ENCODE data around the gene PDZD2. TPM values are rescaled to one million over a fixed set of nuclear protein-coding genes. Genes with fewer than 3 reads are reported as not detected.

Gene PDZD2
- polyA plus RNA-seq, 1 donor from 2014 or later: 3.1 TPM

DNA sequence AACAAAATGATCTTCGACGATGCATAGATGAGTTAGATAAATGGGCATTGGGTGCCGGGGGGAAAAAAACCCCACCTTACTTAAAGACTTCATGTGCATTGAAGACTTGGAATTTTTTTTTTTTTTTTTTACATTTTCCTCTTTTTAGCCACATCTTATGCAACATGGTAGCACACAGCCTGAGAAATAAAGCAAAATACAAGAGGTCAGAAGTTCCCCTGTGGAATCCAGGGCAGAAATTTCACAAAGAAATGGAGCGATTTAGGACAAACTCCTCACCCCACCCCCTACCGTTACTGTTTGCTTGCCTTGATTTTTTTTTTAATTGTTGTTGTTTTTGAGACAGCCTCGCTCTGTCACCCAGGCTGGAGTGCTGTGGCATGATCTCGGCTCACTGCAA, 382.0 kb downstream of the PDZD2 start:
- Histone ChIP-seq H3K4me3 (ENCODE audit: low read length) (no peak overlapping the region), H3K4me2 (ENCODE audit: low read length) (no peak overlapping the region), H3K36me3 (ENCODE audit: insufficient read depth, low read length) (no peaks in the 10 kb centered on the region), H3K79me2 (replicated peaks; ENCODE audit: insufficient read depth, low read length) (no peaks in the 10 kb centered on the region), H4K20me1 (ENCODE audit: insufficient read depth) (no peaks in the 10 kb centered on the region), H3K27me3 (ENCODE audit: insufficient read depth, low read depth, low read length) (no peaks in the 10 kb centered on the region), H3K9me2 (ENCODE audit: insufficient read depth, low read length) (no peaks in the 10 kb centered on the region), H3K9me3 (ENCODE audit: low read length) (no peaks in the 10 kb centered on the region), H3F3A (ENCODE audit: insufficient read depth, low read length, poor library complexity, severe bottlenecking) (no peaks in the 10 kb centered on the region), H2AFZ (ENCODE audit: low read depth, low read length) (no peak overlapping the region), H3K27ac (ENCODE audit: low read length) (no peak overlapping the region), H3K9ac (ENCODE audit: low read length) (no peak overlapping the region)
- TF ChIP-seq TAF1 (IDR thresholded peaks at IDR 0.05; ENCODE audit: low read depth): no peak
- no peak for TF ChIP-seq POLR2AphosphoS5 (IDR thresholded peaks at IDR 0.05)
- TF ChIP-seq SMC3 (conservative IDR thresholded peaks at IDR 0.05; ENCODE audit: poor library complexity): no peak
- TF ChIP-seq EP300 (conservative IDR thresholded peaks at IDR 0.05; ENCODE audit: poor library complexity, severe bottlenecking): no peak

GRCh38 chr5:32021771-32022170, 382.8 kb downstream of the PDZD2 start:
- Histone ChIP-seq H3K27ac (ENCODE audit: low read length) (no peak overlapping the region), H3K4me3 (ENCODE audit: low read length) (no peak overlapping the region)

More at GRCh38 chr5:32021771-32022170, 382.8 kb downstream of the PDZD2 start:
- H3K27me3 ChIP-seq (ENCODE audit: insufficient read depth, low read depth, low read length): no peaks in the 10 kb centered on the region
- H3K9me2 ChIP-seq (ENCODE audit: insufficient read depth, low read length): no peaks in the 10 kb centered on the region
- H3K9me3 ChIP-seq (ENCODE audit: low read length): no peaks in the 10 kb centered on the region
- TF ChIP-seq POLR2AphosphoS5 (IDR thresholded peaks at IDR 0.05) (no peak), TAF1 (IDR thresholded peaks at IDR 0.05; ENCODE audit: low read depth) (no peak), RAD21 (conservative IDR thresholded peaks at IDR 0.05) (no peak)
- TF ChIP-seq, protein P1, sequence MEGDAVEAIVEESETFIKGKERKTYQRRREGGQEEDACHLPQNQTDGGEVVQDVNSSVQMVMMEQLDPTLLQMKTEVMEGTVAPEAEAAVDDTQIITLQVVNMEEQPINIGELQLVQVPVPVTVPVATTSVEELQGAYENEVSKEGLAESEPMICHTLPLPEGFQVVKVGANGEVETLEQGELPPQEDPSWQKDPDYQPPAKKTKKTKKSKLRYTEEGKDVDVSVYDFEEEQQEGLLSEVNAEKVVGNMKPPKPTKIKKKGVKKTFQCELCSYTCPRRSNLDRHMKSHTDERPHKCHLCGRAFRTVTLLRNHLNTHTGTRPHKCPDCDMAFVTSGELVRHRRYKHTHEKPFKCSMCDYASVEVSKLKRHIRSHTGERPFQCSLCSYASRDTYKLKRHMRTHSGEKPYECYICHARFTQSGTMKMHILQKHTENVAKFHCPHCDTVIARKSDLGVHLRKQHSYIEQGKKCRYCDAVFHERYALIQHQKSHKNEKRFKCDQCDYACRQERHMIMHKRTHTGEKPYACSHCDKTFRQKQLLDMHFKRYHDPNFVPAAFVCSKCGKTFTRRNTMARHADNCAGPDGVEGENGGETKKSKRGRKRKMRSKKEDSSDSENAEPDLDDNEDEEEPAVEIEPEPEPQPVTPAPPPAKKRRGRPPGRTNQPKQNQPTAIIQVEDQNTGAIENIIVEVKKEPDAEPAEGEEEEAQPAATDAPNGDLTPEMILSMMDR (IDR thresholded peaks at IDR 0.05; ENCODE audit: poor library complexity, severe bottlenecking): no peak
- TF ChIP-seq, protein P2, sequence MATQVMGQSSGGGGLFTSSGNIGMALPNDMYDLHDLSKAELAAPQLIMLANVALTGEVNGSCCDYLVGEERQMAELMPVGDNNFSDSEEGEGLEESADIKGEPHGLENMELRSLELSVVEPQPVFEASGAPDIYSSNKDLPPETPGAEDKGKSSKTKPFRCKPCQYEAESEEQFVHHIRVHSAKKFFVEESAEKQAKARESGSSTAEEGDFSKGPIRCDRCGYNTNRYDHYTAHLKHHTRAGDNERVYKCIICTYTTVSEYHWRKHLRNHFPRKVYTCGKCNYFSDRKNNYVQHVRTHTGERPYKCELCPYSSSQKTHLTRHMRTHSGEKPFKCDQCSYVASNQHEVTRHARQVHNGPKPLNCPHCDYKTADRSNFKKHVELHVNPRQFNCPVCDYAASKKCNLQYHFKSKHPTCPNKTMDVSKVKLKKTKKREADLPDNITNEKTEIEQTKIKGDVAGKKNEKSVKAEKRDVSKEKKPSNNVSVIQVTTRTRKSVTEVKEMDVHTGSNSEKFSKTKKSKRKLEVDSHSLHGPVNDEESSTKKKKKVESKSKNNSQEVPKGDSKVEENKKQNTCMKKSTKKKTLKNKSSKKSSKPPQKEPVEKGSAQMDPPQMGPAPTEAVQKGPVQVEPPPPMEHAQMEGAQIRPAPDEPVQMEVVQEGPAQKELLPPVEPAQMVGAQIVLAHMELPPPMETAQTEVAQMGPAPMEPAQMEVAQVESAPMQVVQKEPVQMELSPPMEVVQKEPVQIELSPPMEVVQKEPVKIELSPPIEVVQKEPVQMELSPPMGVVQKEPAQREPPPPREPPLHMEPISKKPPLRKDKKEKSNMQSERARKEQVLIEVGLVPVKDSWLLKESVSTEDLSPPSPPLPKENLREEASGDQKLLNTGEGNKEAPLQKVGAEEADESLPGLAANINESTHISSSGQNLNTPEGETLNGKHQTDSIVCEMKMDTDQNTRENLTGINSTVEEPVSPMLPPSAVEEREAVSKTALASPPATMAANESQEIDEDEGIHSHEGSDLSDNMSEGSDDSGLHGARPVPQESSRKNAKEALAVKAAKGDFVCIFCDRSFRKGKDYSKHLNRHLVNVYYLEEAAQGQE (IDR thresholded peaks at IDR 0.05; ENCODE audit: borderline replicate concordance): no peak
- no peaks in the 10 kb centered on the region for H4K20me1 ChIP-seq (ENCODE audit: insufficient read depth)
- H2AFZ ChIP-seq (ENCODE audit: low read depth, low read length): no peak overlapping the region
- no peaks in the 10 kb centered on the region for H3F3A ChIP-seq (ENCODE audit: insufficient read depth, low read length, poor library complexity, severe bottlenecking)
- no peak overlapping the region for H3K4me2 ChIP-seq (ENCODE audit: low read length)
- H3K79me2 ChIP-seq (replicated peaks; ENCODE audit: insufficient read depth, low read length): no peaks in the 10 kb centered on the region
- no peak overlapping the region for H3K9ac ChIP-seq (ENCODE audit: low read length)
- no peaks in the 10 kb centered on the region for H3K36me3 ChIP-seq (ENCODE audit: insufficient read depth, low read length)
